Mesendoderm (in vitro differentiated cells): ENCODE results near the gene TIGD7.

ENCODE experiments used
- DNase-seq: peaks from one replicate; pipeline ENCODE4 v3.0.0; 2013
- H2AK5ac ChIP-seq: 2 replicates; pipeline ENCODE4 v1.6.1; 2013; ENCODE audit warnings: low read length, inconsistent platforms
- H2BK120ac ChIP-seq: 2 replicates; pipeline ENCODE4 v1.6.1; 2013; ENCODE audit warnings: low read depth, mild to moderate bottlenecking, low read length, moderate library complexity, mixed read lengths
- H2BK15ac ChIP-seq: replicated peaks from 2 replicates; pipeline ENCODE4 v1.6.1; 2013; ENCODE audit warnings: low read depth, mild to moderate bottlenecking, moderate library complexity
- H2BK5ac ChIP-seq: 2 replicates; pipeline ENCODE4 v1.6.1; 2013; ENCODE audit warnings: low read length, inconsistent platforms
- H3K18ac ChIP-seq: 2 replicates; pipeline ENCODE4 v1.6.1; 2013; ENCODE audit warnings: mild to moderate bottlenecking, low read length, mixed read lengths
- H3K23ac ChIP-seq: one replicate; pipeline ENCODE4 v1.6.1; 2013; ENCODE audit warnings: low read length
- H3K27ac ChIP-seq: 2 replicates; pipeline ENCODE4 v1.5.1; 2013; ENCODE audit warnings: low read depth, mild to moderate bottlenecking, inconsistent platforms, low read length, moderate library complexity
- H3K27me3 ChIP-seq: 2 replicates; pipeline ENCODE4 v1.6.1; 2013; ENCODE audit warnings: low read length, control low read depth, mild to moderate bottlenecking, inconsistent platforms; ENCODE audit not compliant: insufficient read depth, poor library complexity
- H3K36me3 ChIP-seq: 2 replicates; pipeline ENCODE4 v1.6.1; 2013; ENCODE audit warnings: low read length, inconsistent platforms; ENCODE audit not compliant: control insufficient read depth, insufficient read depth
- H3K4ac ChIP-seq: one replicate; pipeline ENCODE4 v1.6.1; 2013; ENCODE audit warnings: low read depth, mild to moderate bottlenecking, low read length, moderate library complexity
- H3K4me1 ChIP-seq: 2 replicates; pipeline ENCODE4 v1.6.1; 2013; ENCODE audit warnings: low read depth, low read length, inconsistent platforms; ENCODE audit not compliant: control insufficient read depth
- H3K4me2 ChIP-seq: 2 replicates; pipeline ENCODE4 v1.6.1; 2013; ENCODE audit warnings: low read length
- H3K4me3 ChIP-seq: 2 replicates; pipeline ENCODE4 v1.5.1; 2013; ENCODE audit warnings: mild to moderate bottlenecking, low read length
- H3K56ac ChIP-seq: one replicate; pipeline ENCODE4 v1.6.1; 2013; ENCODE audit warnings: low read length
- H3K79me1 ChIP-seq: 2 replicates; pipeline ENCODE4 v1.6.1; 2013; ENCODE audit warnings: low read length, inconsistent platforms
- H3K79me2 ChIP-seq: 2 replicates; pipeline ENCODE4 v1.6.1; 2013; ENCODE audit warnings: mild to moderate bottlenecking, low read length; ENCODE audit not compliant: control insufficient read depth, insufficient read depth
- H3K9ac ChIP-seq: 2 replicates; pipeline ENCODE4 v1.6.1; 2013; ENCODE audit warnings: low read length, inconsistent platforms
- H4K5ac ChIP-seq: one replicate; pipeline ENCODE4 v1.6.1; 2013; ENCODE audit warnings: low read length
- H4K8ac ChIP-seq: one replicate; pipeline ENCODE4 v1.6.1; 2013; ENCODE audit warnings: low read depth, mild to moderate bottlenecking, control low read depth, low read length, moderate library complexity
- WGBS: extraction: QIAGEN DNeasy Blood & Tissue Kit; methylation state at CpG from one replicate; pipeline ENCODE4 v1.1.7; 2013; ENCODE audit warnings: low lambda C conversion rate, missing lambda C conversion rate; ENCODE audit not compliant: insufficient coverage; ENCODE audit errors: extremely low coverage; 5-methylcytosine and 5-hydroxymethylcytosine counted together

TIGD7 gene

DNA sequence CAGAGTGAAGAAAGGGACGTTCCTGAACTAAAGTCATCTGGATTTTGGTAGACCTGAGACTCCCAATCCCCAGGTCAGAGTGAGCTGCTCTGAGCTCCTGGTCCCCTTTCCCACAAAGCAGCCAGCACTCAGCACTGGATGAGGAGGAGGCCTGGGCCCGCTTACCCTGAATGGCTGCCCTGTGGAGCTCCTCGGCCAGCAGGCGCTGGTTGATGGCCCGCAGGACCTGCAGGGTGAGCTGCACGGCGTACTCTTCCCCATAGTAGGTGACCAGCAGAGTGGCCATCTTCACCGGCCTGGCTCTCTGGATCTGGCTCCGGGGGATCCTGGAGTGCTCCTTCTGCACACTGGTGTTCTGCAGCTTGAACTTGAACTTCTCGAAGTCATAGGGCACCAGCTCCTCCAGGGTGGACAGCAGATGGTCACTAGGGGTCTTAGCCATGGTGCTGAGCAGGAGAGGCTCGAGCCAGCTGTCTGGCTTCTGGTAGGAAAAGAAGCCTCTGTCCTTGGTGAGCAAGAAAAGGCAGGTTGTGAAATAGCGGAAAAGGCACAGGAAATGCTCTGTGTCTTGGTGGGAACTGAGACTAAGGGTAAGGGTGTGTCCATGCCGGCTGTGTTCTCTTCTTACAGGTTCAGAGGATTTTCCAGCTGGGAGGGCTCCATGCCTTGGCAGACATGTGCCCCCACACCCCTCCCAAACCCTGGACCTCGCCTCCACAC is 48.9 kb downstream of the TIGD7 start, which contains the start of gene MEFV:
MEFV (minus strand) TSS at position 488 of the 720 bp plus-strand sequence; CDS start at position 442, 46 bp downstream.
- no peaks in the 10 kb centered on the region for H3K79me2 ChIP-seq
- H3K79me1 ChIP-seq = no peaks in the 10 kb centered on the region
- no peaks in the 10 kb centered on the region for H3K36me3 ChIP-seq
- H3K4ac ChIP-seq = no peak within 1 kb of the TSS
- no peak within 1 kb of the TSS for H2BK15ac ChIP-seq
- H4K8ac ChIP-seq = no peak within 1 kb of the TSS
- H3K4me1 ChIP-seq = no peaks in the 10 kb centered on the region
- no peak within 1 kb of the TSS for H2BK5ac ChIP-seq
- H3K18ac ChIP-seq = no peak within 1 kb of the TSS
- WGBS = no CpG with 5 or more reads among the region's 14 CpGs
- H3K27ac ChIP-seq = no peak within 1 kb of the TSS
- no peak for DNase-seq
- H3K4me3 ChIP-seq = no peak within 1 kb of the TSS
- no peak within 1 kb of the TSS for H3K23ac ChIP-seq
- H2AK5ac ChIP-seq = no peak within 1 kb of the TSS
- H3K27me3 ChIP-seq = no peaks in the 10 kb centered on the region
- H4K5ac ChIP-seq = no peak within 1 kb of the TSS
- no peak within 1 kb of the TSS for H3K56ac ChIP-seq
- no peak within 1 kb of the TSS for H3K4me2 ChIP-seq
- no peak within 1 kb of the TSS for H2BK120ac ChIP-seq
- no peak within 1 kb of the TSS for H3K9ac ChIP-seq

DNA sequence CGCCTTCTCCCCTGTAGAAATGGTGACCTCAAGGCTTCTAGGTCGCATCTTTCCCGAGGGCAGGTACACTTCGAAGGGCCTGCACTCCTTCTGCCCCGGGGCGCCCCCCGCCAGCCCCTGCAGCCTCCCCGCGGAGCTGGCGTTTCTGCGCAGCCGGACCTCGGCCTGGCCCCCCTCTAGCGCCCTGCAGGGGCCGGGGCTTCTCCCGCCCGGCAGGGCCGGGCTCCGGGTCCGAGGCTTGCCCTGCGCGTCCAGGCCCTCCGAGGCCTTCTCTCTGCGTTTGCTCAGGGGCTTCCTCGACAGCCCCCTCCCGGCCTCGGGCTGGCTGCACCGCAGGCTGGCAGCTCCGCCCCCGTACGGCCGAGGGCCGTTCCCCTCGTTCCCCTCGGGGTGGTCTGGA is 50.9 kb downstream of the TIGD7 start:
- Histone ChIP-seq H2BK15ac (no peak overlapping the region), H3K27ac (no peak overlapping the region), H3K79me2 (no peaks in the 10 kb centered on the region), H4K5ac (no peak overlapping the region), H2BK120ac (no peak overlapping the region), H2BK5ac (no peak overlapping the region), H3K18ac (no peak overlapping the region), H3K4ac (no peak overlapping the region), H3K9ac (no peak overlapping the region), H3K36me3 (no peaks in the 10 kb centered on the region), H3K23ac (no peak overlapping the region), H4K8ac (no peak overlapping the region), H3K4me1 (no peaks in the 10 kb centered on the region), H2AK5ac (no peak overlapping the region), H3K79me1 (no peaks in the 10 kb centered on the region), H3K4me2 (no peak overlapping the region), H3K56ac (no peak overlapping the region), H3K27me3 (no peaks in the 10 kb centered on the region), H3K4me3 (no peak overlapping the region)
- no peak for DNase-seq
- WGBS = no CpG with 5 or more reads among the region's 35 CpGs

DNA sequence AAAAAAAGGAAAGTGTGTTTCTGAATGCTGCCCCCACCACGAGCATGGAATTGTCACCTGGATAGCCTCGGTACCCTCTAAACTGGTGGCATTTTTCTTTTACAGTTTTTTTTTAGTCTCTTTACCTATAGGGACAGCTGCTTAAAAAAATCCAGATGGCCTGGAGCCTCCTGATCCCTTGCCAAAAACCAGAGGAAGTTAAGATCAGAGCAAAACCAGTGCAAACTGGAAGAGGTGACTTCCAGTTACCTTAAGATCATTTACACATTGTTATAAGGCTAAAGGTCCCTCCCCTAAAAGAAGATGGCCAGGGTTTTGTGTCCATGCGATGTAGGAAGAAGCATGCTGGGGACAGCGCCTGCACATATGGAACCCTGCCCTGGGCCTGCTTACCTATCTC is 52.3 kb downstream of the TIGD7 start:
- no CpG with 5 or more reads among the region's 4 CpGs for WGBS
- no peaks in the 10 kb centered on the region for H3K79me2 ChIP-seq
- no peak overlapping the region for H2BK15ac ChIP-seq
- no peak overlapping the region for H4K8ac ChIP-seq
- no peak overlapping the region for H2BK5ac ChIP-seq
- H3K4me1 ChIP-seq = no peaks in the 10 kb centered on the region
- H3K9ac ChIP-seq = no peak overlapping the region
- no peak overlapping the region for H2AK5ac ChIP-seq
- no peak overlapping the region for H3K23ac ChIP-seq
- H3K56ac ChIP-seq = no peak overlapping the region
- H4K5ac ChIP-seq = no peak overlapping the region
- H3K18ac ChIP-seq = no peak overlapping the region
- no peak overlapping the region for H2BK120ac ChIP-seq
- H3K4me3 ChIP-seq = no peak overlapping the region
- DNase-seq = no peak
- no peak overlapping the region for H3K4me2 ChIP-seq
- H3K27me3 ChIP-seq = no peaks in the 10 kb centered on the region
- H3K27ac ChIP-seq = no peak overlapping the region
- H3K4ac ChIP-seq = no peak overlapping the region
- no peaks in the 10 kb centered on the region for H3K36me3 ChIP-seq
- H3K79me1 ChIP-seq = no peaks in the 10 kb centered on the region

DNA sequence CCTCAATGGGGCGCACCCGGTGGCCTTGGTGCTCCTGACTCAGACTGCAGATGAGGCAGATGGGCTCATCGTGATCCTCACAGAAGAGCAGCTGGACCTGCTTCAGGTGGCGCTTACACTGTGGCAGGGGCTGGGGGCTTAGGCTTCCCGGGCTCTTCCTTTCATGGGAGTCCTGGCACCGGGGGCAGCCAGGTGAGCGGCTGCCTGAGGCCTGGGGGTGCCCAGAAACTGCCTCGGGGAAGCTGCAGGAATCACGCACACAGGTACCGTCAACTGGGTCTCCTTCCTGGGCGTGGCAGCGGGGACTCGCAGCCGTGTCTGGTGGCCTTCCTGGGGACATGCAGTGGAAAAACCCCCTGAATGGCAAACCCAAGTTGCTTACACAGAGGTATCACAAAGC is 55.8 kb downstream of the TIGD7 start:
- no peaks in the 10 kb centered on the region for H3K36me3 ChIP-seq
- no peaks in the 10 kb centered on the region for H3K27me3 ChIP-seq
- no peak overlapping the region for H3K27ac ChIP-seq
- no peak overlapping the region for H3K4me2 ChIP-seq
- DNase-seq = no peak
- no peak overlapping the region for H3K56ac ChIP-seq
- no peak overlapping the region for H3K4ac ChIP-seq
- H3K18ac ChIP-seq = no peak overlapping the region
- no peak overlapping the region for H3K4me3 ChIP-seq
- no peak overlapping the region for H2BK5ac ChIP-seq
- no peak overlapping the region for H4K8ac ChIP-seq
- H3K23ac ChIP-seq = no peak overlapping the region
- H2BK120ac ChIP-seq = no peak overlapping the region
- H3K4me1 ChIP-seq = no peaks in the 10 kb centered on the region
- no peaks in the 10 kb centered on the region for H3K79me1 ChIP-seq
- no peak overlapping the region for H4K5ac ChIP-seq
- no peak overlapping the region for H2BK15ac ChIP-seq
- H3K79me2 ChIP-seq = no peaks in the 10 kb centered on the region
- no CpG with 5 or more reads among the region's 14 CpGs for WGBS
- H3K9ac ChIP-seq = no peak overlapping the region
- no peak overlapping the region for H2AK5ac ChIP-seq

DNA sequence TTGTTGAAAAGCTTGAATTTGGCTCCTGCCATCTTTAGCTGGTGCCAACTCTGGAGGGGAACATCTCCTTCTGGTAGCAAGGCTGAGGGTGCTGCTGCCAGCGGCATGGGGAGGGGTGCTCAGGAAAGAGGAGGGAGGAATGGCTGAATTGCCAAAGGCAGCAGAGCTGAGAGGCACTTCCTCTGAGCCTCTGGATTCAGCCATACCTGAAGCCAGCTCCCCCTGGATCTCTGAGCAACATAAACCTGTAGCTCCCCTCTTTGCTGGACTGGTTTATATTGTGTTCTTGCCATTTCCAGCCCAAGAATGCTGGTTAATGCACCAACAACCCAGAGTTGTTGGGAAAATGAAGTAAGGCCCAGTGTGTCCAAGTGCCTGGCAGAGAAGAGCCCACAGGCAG is 56.2 kb downstream of the TIGD7 start:
- no peak overlapping the region for H3K4me3 ChIP-seq
- H2BK5ac ChIP-seq = no peak overlapping the region
- no peaks in the 10 kb centered on the region for H3K79me2 ChIP-seq
- H4K8ac ChIP-seq = no peak overlapping the region
- no CpG with 5 or more reads among the region's 1 CpG for WGBS
- no peak overlapping the region for H3K56ac ChIP-seq
- no peak overlapping the region for H3K4me2 ChIP-seq
- no peak overlapping the region for H2AK5ac ChIP-seq
- no peaks in the 10 kb centered on the region for H3K79me1 ChIP-seq
- no peaks in the 10 kb centered on the region for H3K4me1 ChIP-seq
- no peak overlapping the region for H3K4ac ChIP-seq
- H3K18ac ChIP-seq = no peak overlapping the region
- H2BK120ac ChIP-seq = no peak overlapping the region
- H3K9ac ChIP-seq = no peak overlapping the region
- H3K27me3 ChIP-seq = no peaks in the 10 kb centered on the region
- H3K27ac ChIP-seq = no peak overlapping the region
- no peaks in the 10 kb centered on the region for H3K36me3 ChIP-seq
- H3K23ac ChIP-seq = no peak overlapping the region
- no peak overlapping the region for H4K5ac ChIP-seq
- no peak overlapping the region for H2BK15ac ChIP-seq
- no peak for DNase-seq
